ENCODE results near the gene IRF2BP1.

IRF2BP1 gene

DNA sequence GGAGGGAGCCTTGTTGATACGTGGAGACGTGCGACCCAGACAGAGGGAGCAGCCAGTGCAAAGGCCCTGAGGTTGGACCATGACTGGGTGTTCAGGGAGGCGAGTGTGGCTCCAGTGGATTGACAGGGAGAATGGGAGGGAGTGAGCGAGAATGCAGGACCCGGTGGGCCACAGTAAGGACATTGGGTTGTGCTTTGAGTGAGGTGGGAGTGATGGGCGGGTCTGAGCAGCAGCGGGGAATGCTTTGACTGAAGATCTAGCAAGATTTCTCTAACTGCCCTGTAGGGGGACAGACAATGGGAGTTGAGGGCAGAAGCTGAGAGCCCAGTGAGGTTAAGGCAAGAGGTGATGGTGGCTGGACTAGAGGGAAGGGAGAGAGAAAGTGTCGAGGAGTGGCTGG lies 36.3 kb upstream of the IRF2BP1 start:
- DNase-seq (ENCODE audit: insufficient read length, low spot score) (no peak), FAIRE-seq (peak; percentile 69)
- no peak for TF ChIP-seq POLR2A (IDR thresholded peaks at IDR 0.05; ENCODE audit: low read depth, low read length)
- TF ChIP-seq TAF1 (IDR thresholded peaks at IDR 0.05; ENCODE audit: low read depth, low read length): no peak
- no peak for TF ChIP-seq SPI1 (IDR thresholded peaks at IDR 0.05; ENCODE audit: low read depth, low read length)
- TF ChIP-seq PAX5 (IDR thresholded peaks at IDR 0.05; ENCODE audit: insufficient read depth, low read length, severe bottlenecking): no peak
- no peak for TF ChIP-seq POLR2AphosphoS5 (IDR thresholded peaks at IDR 0.05; ENCODE audit: low read depth, low read length)
- no peak for TF ChIP-seq POU2F2 (IDR thresholded peaks at IDR 0.05; ENCODE audit: low read depth, low read length)

GRCh38 chr19:45920458-45920857 lies 34.5 kb upstream of the IRF2BP1 start:
- FAIRE-seq (no peak), DNase-seq (ENCODE audit: insufficient read length, low spot score) (no peak)
- no peak for TF ChIP-seq PAX5 (IDR thresholded peaks at IDR 0.05; ENCODE audit: insufficient read depth, low read length, severe bottlenecking)
- no peak for TF ChIP-seq TAF1 (IDR thresholded peaks at IDR 0.05; ENCODE audit: low read depth, low read length)
- no peak for TF ChIP-seq SPI1 (IDR thresholded peaks at IDR 0.05; ENCODE audit: low read depth, low read length)
- TF ChIP-seq POLR2A (IDR thresholded peaks at IDR 0.05; ENCODE audit: low read depth, low read length): no peak
- TF ChIP-seq POU2F2 (IDR thresholded peaks at IDR 0.05; ENCODE audit: low read depth, low read length): no peak
- no peak for TF ChIP-seq POLR2AphosphoS5 (IDR thresholded peaks at IDR 0.05; ENCODE audit: low read depth, low read length)

DNA sequence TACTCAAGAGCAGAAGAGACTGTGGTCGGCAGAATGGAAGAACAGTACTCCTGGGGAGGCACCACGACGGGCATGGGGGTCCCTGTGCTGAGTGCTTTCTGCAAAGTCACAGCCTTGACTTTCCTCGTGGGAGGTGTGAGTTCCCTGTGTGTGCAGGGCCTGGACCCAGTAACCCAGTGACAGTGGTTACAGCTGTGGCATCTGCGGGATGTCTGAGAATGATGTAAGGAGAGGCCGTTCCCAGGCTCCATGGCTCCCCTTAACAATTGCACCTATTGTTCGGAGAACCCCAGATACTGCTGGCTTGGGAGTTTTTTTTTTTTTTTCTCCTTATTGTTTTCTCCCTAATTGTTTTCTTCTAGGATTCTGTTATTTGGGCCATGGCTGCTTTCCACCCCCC lies 33.7 kb upstream of the IRF2BP1 start:
- no peak for DNase-seq (ENCODE audit: insufficient read length, low spot score)
- TF ChIP-seq PAX5 (IDR thresholded peaks at IDR 0.05; ENCODE audit: insufficient read depth, low read length, severe bottlenecking) (no peak), TAF1 (IDR thresholded peaks at IDR 0.05; ENCODE audit: low read depth, low read length) (no peak), POLR2AphosphoS5 (IDR thresholded peaks at IDR 0.05; ENCODE audit: low read depth, low read length) (no peak), POU2F2 (IDR thresholded peaks at IDR 0.05; ENCODE audit: low read depth, low read length) (no peak), SPI1 (IDR thresholded peaks at IDR 0.05; ENCODE audit: low read depth, low read length) (no peak), POLR2A (IDR thresholded peaks at IDR 0.05; ENCODE audit: low read depth, low read length) (no peak)
- FAIRE-seq: no peak

- FAIRE-seq (no peak), DNase-seq (ENCODE audit: insufficient read length, low spot score) (no peak)
- TF ChIP-seq TAF1 (IDR thresholded peaks at IDR 0.05; ENCODE audit: low read depth, low read length) (no peak), POU2F2 (IDR thresholded peaks at IDR 0.05; ENCODE audit: low read depth, low read length) (no peak), POLR2AphosphoS5 (IDR thresholded peaks at IDR 0.05; ENCODE audit: low read depth, low read length) (no peak), POLR2A (IDR thresholded peaks at IDR 0.05; ENCODE audit: low read depth, low read length) (no peak), SPI1 (IDR thresholded peaks at IDR 0.05; ENCODE audit: low read depth, low read length) (no peak), PAX5 (IDR thresholded peaks at IDR 0.05; ENCODE audit: insufficient read depth, low read length, severe bottlenecking) (no peak)
These were observed 32.8 kb upstream of the IRF2BP1 start for GRCh38 chr19:45918721-45919120.

GRCh38 chr19:45917421-45918091 lies 31.6 kb upstream of the IRF2BP1 start:
- FAIRE-seq: no peak
- TF ChIP-seq POU2F2 (IDR thresholded peaks at IDR 0.05; ENCODE audit: low read depth, low read length) (no peak), PAX5 (IDR thresholded peaks at IDR 0.05; ENCODE audit: insufficient read depth, low read length, severe bottlenecking) (no peak), POLR2A (IDR thresholded peaks at IDR 0.05; ENCODE audit: low read depth, low read length) (no peak), POLR2AphosphoS5 (IDR thresholded peaks at IDR 0.05; ENCODE audit: low read depth, low read length) (no peak), SPI1 (IDR thresholded peaks at IDR 0.05; ENCODE audit: low read depth, low read length) (no peak), TAF1 (IDR thresholded peaks at IDR 0.05; ENCODE audit: low read depth, low read length) (no peak)
- DNase-seq (ENCODE audit: insufficient read length, low spot score): no peak

DNA sequence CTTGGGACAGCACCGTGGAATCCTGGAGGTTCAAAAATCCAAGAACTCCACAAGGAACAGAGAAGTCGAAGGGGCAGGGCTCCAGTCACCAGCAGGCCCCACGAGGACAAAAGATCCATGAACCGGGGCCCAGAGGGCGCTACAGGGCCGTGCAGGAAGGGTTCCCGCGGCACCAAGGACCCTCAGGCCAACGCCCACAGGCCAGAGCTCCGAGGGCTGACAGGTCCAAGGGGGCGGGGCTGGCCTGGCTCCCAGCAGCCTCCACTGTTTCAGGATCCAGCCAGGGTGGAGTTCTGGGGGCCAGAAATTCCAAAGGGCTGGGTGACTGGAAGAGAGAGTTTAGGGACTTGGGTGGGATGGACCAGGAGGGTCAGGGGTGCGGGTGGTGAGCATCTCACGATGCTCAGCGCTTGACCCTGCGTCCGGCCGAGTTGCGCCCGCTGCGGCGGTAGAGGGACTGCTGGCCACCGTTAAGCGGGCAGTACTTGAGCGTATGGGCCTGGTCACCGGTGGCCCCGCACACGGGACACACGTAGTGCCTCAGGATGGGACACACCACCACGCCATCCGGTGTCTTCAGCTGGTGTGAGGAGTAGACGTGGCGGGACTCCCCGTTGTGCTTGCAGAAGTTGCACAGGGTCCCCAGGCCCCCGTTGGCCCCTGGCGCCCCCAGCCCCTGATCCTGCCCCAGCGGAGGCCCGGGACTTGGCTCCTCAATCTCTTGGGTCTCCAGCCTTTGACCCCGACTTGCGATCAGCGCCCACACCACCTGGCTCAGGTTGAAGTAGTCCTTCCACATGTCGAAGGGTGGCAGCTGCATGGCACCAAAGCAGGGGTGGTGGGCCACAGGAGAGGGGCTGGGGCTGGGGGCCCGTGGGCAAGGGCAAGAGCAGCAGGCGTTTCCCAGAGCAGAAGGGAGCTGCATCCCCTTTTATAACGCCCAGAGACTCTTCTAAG lies 28.2 kb upstream of the IRF2BP1 start, which contains the start of gene NANOS2:
Gene NANOS2, minus strand, starts transcription at position 905 of the 957 bp plus-strand sequence. Its CDS starts 85 bp downstream, at position 820.
- FAIRE-seq (no peak), DNase-seq (ENCODE audit: insufficient read length, low spot score) (no peak)
- TF ChIP-seq SPI1 (IDR thresholded peaks at IDR 0.05; ENCODE audit: low read depth, low read length) (no peak), POU2F2 (IDR thresholded peaks at IDR 0.05; ENCODE audit: low read depth, low read length) (no peak), PAX5 (IDR thresholded peaks at IDR 0.05; ENCODE audit: insufficient read depth, low read length, severe bottlenecking) (no peak), POLR2AphosphoS5 (IDR thresholded peaks at IDR 0.05; ENCODE audit: low read depth, low read length) (no peak), TAF1 (IDR thresholded peaks at IDR 0.05; ENCODE audit: low read depth, low read length) (no peak), POLR2A (IDR thresholded peaks at IDR 0.05; ENCODE audit: low read depth, low read length) (no peak)

GRCh38 chr19:45911291-45911690 lies 25.4 kb upstream of the IRF2BP1 start:
- TF ChIP-seq POLR2AphosphoS5 (IDR thresholded peaks at IDR 0.05; ENCODE audit: low read depth, low read length) (no peak), SPI1 (IDR thresholded peaks at IDR 0.05; ENCODE audit: low read depth, low read length) (no peak), POU2F2 (IDR thresholded peaks at IDR 0.05; ENCODE audit: low read depth, low read length) (no peak), PAX5 (IDR thresholded peaks at IDR 0.05; ENCODE audit: insufficient read depth, low read length, severe bottlenecking) (no peak), TAF1 (IDR thresholded peaks at IDR 0.05; ENCODE audit: low read depth, low read length) (no peak), POLR2A (IDR thresholded peaks at IDR 0.05; ENCODE audit: low read depth, low read length) (no peak)
- DNase-seq (ENCODE audit: insufficient read length, low spot score): no peak
- no peak for FAIRE-seq

DNA sequence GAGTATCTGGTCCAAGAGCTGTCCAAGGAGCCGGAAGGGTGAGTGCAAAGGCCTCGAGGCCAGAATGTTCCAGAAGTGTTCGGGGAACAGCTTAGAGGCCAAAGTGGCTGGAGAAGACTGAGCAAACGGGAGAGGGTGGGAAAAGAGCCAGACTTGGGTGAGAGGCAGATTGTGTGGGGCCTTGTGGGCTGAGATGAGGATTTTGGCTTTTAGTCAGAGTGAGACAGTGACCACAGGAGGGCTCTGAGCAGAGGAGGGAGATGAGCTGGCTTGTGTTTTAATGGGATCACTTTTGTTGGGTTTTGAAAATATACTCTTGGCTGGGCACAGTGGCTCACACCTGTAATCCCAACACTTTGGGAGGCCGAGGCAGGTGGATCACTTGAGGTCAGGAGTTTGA lies 23.0 kb upstream of the IRF2BP1 start:
- FAIRE-seq (no peak), DNase-seq (ENCODE audit: insufficient read length, low spot score) (no peak)
- TF ChIP-seq POLR2AphosphoS5 (IDR thresholded peaks at IDR 0.05; ENCODE audit: low read depth, low read length) (no peak), POU2F2 (IDR thresholded peaks at IDR 0.05; ENCODE audit: low read depth, low read length) (no peak), POLR2A (IDR thresholded peaks at IDR 0.05; ENCODE audit: low read depth, low read length) (no peak), PAX5 (IDR thresholded peaks at IDR 0.05; ENCODE audit: insufficient read depth, low read length, severe bottlenecking) (no peak), TAF1 (IDR thresholded peaks at IDR 0.05; ENCODE audit: low read depth, low read length) (no peak), SPI1 (IDR thresholded peaks at IDR 0.05; ENCODE audit: low read depth, low read length) (no peak)

- no peak for DNase-seq (ENCODE audit: insufficient read length, low spot score)
- TF ChIP-seq SPI1 (IDR thresholded peaks at IDR 0.05; ENCODE audit: low read depth, low read length) (no peak), POU2F2 (IDR thresholded peaks at IDR 0.05; ENCODE audit: low read depth, low read length) (no peak), TAF1 (IDR thresholded peaks at IDR 0.05; ENCODE audit: low read depth, low read length) (no peak), POLR2AphosphoS5 (IDR thresholded peaks at IDR 0.05; ENCODE audit: low read depth, low read length) (no peak), PAX5 (IDR thresholded peaks at IDR 0.05; ENCODE audit: insufficient read depth, low read length, severe bottlenecking) (no peak), POLR2A (IDR thresholded peaks at IDR 0.05; ENCODE audit: low read depth, low read length) (no peak)
- FAIRE-seq: no peak
These were observed 20.3 kb upstream of the IRF2BP1 start for GRCh38 chr19:45906221-45906620.

Measured in GM12891 (cell line).